Stimulated activated CD8-positive, alpha-beta memory T cell treated with anti-CD3 and anti-CD28 coated beads, Interleukin-15, amount 100 ng/mL, for 1 hour (primary cell): Measurements from ENCODE around the gene DENND6B.
"Not testable (repeated sequence)": the region's sequence is repeated elsewhere in the genome, so short reads cannot be mapped to it uniquely, and the experiment has no call there.

ENCODE experiments used
- DNase-seq: peaks from one replicate; pipeline ENCODE4 v3.0.0-alpha.2; 2020; ENCODE audit warnings: low read depth

DENND6B gene, protein sequence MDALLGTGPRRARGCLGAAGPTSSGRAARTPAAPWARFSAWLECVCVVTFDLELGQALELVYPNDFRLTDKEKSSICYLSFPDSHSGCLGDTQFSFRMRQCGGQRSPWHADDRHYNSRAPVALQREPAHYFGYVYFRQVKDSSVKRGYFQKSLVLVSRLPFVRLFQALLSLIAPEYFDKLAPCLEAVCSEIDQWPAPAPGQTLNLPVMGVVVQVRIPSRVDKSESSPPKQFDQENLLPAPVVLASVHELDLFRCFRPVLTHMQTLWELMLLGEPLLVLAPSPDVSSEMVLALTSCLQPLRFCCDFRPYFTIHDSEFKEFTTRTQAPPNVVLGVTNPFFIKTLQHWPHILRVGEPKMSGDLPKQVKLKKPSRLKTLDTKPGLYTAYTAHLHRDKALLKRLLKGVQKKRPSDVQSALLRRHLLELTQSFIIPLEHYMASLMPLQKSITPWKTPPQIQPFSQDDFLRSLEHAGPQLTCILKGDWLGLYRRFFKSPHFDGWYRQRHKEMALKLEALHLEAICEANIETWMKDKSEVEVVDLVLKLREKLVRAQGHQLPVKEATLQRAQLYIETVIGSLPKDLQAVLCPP

DNA sequence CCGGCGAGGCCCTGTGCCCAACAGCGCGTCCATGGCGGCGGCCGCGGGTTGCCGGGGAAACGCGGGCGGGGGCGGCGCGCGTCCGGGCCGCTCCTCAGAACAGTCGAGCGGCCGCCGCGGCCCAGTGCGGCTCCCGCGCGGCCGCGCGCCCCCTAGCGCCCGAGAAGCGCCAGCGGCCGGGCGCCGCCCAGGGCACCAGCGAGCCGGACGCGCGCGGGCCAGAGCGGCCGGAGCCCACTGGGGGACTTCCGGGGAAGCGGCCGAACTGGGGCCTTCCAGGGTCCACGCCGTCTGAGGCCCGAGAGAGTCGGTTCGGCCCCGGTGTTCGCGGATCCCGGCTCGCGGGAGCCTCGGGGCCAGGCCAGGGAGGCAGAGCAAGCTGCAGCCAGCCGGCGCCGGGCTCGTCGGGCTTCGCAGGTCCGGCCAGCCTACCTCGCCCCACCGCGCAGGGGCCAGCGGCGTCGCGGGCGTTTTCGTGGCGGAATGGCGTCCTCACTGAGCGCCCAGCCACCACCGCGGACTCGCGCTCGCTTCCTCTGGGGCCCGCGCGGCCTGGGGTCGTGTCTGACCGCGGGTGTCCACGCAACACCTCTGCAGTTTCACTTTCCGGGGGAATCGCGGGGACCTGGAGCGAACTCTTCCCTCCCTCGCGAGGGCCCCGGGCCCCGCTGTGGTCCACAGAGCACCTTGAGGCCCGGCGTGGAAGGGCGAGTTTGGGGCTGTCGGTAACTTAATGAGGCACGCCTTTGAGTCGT is at the start of gene DENND6B:
DENND6B (minus strand) TSS at position 57 of the 755 bp plus-strand sequence; CDS start at position 33, 24 bp downstream.
- DNase-seq: peak; percentile 24

DNA sequence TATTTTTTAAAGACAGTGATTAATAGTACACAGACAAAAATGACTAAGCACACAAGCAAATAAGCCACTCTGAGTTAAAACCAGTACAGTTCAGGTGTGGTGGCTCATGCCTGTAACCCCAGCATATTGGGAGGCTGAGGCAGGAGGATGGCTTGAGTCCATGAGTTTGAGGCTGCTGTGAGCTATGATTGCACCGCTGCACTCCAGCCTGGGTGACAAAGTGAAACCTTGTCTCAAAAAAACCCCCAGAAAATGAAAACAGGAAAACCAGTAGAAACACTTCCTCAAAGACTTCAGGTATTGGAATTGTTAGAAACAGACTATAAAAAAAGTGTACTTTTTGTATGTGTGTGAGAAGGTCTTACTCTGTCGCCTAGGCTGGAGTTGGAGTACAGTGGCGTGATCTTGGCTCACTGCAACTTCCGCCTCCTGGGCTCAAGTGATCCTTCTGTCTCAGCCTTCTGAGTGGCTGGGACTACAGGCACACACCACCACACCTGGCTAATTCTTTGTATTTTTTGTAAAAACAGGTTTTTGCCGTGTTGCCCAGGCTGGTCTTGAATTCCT is 49.4 kb upstream of the DENND6B start:
- no peak for DNase-seq

DNA sequence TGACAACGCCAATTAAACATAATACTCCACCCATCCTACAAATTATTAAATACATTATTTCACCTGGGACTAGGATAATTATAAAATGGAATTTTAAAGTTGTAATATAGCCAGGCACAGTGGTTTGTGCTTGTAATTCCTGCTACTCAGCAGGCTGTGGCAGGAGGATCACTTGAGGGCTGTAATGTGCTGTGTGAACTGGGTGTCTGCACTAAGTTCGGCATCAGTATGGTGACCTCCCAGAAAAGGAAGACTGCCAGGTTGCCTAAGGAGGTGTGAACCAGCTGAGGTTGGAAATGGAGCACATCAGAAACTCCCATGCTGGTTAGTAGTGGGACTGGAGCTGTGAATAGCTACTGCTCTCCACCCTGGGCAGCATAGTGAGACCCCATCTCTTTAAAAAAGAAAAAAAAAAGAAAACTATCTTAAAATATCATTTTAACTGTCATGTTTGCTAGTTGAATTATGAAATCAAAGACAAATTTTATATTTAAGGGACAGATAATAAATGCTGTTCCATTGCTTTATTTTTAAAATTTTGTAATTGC is 44.4 kb upstream of the DENND6B start:
- no peak for DNase-seq

DNA sequence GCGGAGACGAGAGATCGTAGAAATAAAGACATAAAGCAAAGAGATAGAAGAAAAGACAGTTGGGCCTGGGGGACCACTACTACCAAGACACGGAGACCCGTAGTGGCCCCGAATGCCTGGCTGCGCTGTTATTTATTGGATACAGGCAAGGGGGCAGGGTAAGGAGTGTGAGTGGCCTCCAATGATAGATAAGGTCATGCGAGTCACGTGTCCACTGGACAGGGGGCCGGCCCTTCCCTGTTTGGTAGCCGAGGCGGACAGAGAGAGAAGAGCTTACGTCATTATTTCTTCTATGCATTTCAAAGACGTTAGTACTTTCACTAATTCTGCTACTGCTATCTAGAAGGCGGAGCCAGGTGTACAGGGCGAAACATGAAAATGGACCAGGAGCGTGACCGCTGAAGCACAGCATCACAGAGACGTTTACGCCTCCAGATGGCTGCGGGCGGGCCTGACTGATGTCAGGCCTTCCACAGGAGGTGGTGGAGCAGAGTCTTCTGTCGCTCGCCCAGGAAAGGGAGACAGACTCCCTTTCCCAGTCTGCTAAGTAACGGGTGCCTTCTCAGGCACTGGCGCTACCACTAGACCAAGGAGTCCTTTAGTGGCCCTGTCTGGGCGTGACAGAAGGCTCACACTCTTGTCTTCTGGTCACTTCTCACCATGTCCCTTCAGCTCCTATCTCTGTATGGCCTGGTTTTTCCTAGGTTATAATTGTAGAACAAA is 41.1 kb upstream of the DENND6B start:
- no peak for DNase-seq

DNA sequence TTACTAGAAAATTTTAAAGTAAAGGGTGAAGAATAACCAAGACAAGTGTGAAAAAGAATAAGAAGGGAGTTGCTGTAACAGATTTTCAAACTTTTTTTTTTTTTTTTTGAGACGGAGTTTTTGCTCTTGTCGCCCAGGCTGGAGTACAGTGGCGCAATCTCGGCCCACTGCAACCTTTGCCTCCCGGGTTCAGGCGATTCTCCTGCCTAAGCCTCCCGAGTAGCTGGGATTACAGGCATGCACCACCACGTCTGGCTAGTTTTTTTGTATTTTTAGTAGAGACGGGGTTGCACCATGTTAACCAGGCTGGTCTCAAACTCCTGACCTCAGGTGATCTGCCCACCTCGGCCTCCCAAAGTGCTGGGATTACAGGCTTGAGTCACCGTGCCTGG is 37.0 kb upstream of the DENND6B start:
- not testable (repeated sequence) for DNase-seq

DNA sequence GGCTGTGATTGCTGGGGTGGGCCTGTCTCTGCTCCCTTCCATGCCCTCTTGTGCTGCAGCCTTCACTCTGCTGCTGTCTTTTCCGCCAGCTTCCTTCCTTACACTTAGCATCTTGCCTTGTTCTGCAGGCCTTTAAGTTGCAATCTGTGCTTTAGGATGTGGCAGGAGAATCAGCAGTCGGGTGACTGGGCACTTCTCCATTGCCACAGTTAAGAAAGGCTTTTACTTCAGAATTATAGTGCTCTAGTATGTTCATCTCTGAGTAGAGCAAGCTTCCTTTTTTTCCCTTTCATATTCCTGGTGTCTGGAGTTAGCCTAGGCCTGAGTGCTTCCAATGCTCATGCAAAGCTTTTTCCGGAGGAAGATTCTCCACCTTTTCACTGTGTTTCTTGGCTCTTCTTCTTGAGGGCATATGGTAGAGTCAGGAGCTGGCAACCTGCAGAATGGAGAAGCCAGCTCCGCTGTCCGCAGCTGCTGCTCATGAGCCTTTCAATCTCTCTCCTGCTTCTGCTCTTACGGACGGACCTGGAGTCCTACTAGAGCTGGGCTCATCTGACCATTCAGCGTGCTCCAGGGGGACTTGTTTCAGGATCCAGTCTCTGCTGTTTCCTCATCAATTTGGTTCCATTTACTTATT is 36.5 kb upstream of the DENND6B start:
- DNase-seq: no peak

DNA sequence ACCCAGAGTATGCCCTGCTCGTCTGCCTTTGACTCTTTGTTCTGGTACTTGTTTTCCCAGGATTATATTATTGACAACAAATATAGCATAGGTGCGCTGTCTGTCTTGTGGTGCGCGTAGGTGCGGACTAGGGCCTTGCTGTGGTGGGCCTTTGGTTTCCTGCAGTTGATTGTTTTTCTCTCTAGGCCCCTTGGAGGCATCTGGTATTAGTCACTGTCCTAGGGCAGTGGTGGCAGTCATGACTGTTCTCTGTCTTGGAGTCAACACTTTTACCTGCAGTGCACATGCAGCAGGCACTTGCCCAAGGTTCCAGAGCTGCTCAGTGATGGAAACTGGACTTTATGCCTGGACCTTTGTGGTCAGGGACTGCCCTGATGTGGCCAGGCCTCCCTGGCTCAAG is 34.9 kb upstream of the DENND6B start:
- DNase-seq: no peak

DNA sequence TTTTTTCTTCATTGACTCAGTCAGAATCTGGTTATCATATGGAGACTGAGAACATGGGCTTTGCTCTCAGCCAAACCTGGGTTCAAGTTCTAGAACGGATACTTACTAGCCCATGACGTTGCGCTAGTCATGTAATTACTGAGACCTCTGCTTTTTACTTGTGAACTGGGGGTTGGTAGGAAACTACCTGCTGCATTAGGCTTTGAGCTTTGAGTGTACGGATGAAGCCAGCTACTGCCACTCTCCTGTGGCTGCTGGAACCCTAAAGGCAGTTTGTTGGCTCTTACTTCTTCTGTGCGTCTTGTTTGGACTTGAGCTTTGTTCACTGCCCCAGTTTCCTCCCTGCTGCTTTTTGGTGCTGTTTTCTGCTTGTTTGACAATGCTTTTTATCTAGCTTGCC is 34.4 kb upstream of the DENND6B start:
- no peak for DNase-seq

DNA sequence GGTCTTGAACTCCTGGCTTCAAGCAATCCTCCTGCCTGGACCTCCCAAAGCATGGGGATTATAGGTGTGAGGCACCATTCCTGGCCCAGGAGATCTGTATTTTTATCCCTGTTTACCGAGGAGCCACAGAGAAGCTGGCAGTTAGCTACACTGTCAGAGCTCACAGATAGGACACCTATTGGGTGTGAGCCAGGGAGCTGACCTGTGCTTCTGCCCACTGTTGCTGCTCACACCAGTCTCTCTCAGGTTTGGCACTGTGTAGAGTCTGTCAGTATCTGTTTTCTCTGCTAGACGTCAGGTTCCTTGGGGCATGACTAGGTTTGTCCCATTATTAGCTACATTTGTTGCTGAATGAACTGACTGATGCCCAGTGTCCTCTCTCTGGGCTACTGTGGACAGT is 33.8 kb upstream of the DENND6B start:
- no peak for DNase-seq

DNA sequence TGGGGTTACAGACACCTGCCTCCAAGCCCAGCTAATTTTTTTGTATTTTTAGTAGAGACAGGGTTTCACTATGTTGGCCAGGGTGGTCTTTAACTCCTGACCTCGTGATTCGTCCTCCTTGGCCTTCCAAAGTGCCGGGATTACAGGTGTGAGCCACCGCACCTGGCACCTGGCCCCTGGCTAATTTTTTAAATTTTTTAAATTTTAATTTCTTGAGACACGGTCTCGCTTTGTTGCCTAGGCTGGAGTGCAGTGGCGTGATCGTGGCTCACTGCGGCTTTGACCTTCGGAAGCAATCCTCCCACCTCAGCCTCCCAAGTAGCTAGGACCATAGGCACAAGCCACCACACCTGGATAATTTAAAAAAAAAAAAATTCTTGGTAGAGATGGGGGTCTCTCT is 30.9 kb upstream of the DENND6B start:
- DNase-seq: no peak

DNA sequence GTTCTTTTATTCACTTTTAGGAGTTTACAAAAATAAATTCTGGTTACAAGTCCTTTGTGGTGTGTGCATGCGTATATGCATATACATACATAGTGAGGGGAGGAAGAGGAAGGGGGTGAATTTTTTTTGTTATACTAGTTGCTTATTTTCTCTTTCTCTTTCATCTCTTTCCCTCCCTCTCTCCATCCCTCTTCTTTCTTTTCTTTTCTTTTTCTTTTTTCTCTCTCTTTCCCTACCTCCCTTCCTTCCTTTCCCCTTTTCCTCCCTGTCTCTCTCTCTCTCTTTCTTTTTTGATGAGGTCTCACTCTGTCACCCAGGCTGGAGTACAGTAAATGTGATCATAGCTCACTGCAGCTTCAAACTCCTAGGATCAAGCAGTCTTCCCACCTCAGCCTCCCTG is 30.4 kb upstream of the DENND6B start:
- no peak for DNase-seq

DNA sequence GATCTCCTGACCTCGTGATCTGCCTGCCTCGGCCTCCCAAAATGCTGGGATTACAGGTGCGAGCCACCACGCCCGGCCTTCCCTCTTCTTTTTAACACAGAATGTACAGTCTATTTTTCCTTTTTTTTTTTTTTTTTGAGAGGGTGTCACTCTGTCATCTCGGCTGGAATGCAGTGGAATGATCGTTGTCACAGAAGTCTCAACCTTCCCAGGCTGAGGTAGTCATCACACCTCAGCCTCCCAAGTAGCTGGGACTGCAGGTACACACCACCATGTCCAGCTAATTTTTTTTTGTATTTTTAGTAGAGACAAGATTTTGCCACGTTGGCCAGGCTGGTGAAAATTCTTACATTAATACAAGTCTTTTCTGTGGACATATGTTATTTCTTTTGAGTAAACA is 29.4 kb upstream of the DENND6B start:
- DNase-seq: no peak

DNA sequence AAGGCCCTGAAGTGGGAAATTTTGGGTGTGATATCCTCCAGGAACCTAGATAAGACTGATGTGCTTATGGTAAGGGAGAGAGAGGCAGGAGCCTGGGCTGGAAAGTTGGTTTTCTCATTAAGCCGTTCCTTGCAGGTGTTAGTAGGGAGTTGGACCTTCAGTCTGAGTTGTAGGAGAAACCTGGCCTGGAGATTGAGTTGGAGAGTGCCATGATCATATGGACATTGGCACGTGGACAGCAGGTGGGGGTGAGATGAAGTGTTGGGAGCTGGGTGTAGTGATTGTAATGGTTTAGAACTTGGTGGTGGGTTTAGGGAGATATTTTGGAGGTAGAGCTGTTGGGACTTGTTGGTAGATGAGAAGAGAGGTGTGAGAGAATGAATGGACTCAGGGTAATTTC is 21.2 kb upstream of the DENND6B start:
- DNase-seq: no peak

DNA sequence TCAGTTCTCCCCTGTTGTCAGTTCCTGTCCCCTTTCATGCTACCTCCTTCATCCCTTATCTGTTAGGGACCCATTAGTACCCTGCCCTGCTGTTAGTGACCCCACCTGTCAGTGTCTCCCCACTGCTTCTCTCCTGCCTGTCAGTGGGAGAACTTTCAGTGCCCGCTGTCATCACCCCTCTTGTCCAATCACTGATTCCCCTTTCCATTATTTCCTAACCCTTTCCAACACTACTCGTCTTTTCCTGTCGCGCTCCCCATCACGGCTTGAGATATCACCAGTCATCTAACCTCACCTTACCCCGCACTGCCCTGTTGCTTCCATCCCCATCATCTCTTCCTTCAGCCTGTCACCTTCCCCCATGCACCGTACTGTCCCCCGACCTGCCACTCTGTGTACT is 20.3 kb upstream of the DENND6B start:
- DNase-seq: no peak

DNA sequence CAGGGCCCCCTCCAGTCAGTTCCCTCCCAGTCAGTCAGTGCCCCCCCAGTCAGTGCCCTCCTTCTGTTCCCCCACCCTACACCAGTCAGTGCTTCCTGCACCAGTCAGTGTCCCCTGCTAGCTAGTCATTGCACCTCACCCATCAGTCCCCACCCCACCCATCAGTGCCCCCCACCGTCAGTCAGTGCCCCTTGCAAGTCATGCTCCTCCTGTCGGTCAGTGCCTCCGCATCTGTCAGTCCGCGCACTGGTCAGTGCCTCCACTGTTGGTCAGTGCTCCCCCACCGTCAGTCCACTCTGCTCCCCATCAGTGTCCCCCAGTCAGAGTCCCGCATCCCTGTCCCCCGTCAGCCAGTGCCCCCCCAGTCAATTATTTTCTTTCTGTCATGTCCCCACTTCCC is 19.7 kb upstream of the DENND6B start:
- DNase-seq: no peak

DNA sequence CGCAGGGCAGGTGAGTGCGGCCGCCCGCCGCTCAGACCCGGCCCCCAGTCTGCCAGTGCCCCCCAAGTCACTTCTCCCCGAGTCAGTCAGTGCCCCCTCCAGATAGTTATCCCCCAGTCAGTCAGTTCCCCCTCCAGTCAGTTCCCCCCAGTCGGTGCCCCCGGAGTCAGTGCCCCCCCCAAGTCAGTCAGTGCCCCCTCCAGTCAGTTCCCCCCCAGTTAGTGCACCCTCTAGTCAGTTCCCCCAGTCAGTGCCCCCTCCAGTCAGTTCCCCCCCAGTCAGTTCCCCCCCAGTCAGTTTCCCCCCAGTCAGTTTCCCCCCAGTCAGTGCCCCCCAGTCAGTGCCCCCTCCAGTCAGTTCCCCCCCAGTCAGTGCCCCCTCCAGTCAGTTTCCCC is 16.7 kb upstream of the DENND6B start:
- DNase-seq: no peak

DNA sequence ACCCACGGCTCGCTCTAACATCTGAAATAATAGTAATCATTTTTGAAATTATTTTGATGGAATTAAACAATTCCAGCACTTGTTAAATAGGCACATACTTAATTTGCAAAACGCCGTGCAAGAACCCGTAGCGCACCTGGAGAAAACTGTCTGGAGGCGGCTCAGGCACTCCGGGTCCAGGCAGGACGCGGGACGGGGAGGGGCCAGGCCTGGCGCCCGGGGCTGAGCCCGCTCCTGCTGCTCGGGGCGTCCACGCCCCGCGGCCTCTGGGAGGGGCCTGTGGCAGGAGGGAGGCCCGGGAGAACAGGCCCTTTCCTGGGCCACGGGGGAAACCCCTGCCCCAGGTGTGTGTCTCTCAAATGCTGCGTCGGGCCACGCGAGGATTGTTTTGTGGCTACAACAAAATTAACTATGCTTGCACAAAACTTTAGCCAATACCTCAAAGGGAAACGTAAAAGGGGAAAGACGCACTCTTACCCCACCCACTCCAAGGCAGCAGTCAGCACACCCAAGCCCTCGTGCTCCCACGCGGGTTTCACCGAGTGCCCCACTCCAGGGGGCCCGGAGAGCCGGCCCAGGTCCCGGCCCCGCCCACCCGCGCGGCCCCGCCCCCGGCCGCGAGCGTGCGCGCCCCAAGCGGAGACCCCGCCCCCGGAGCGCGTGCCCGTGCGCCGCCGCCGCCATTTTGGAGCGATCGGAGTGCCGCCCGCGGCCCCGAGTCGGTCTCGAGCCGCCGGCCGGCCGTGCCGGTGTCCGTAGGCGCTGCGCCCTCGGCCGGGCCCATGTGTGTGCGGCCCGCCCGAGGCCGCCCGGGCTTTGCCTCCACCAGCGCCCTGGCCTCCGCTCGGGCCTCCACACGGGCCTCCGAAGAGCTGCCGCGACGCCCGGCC is 16.1 kb upstream of the DENND6B start, which contains the start of gene PPP6R2:
PPP6R2 (plus strand) TSS at position 677 of the 890 bp plus-strand sequence. CDS start 50,582 bp downstream, outside the sequence.
- peak; percentile 77 for DNase-seq

DNA sequence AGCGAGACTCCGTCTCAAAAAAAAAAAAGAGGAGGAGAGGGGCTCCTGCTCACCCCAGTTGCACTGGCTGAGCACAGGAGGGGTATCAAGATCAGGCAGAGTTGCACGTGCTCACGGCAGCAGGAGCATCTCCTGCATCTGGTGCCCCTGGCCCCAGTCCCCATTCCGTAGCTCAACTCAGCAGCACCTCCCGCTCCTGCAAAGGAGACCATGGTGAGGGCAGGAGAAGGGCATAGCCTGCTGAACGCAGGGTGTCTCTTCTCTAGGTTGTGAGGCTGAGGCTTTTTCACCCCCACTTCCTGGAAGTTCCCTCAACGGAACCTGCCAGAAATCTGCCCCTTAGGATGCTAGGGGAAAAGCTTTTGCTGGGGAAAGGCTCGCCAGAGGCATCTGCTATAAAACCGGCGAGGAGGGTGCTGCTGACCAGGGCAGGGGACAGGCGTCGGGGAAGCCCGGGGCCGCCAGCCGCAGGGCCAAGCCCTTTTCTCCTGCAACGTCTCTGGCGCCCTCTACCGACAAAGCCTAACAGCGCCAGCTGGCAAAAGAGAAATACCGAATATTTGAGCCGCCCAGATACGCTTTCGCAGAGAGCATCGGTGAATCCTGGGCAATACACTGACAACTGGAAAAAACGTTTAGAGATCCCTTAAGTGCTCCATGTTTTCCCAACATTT is 15.3 kb upstream of the DENND6B start:
- DNase-seq: peak; percentile 88
